ENCODE results near the gene RAD54L.

- TF ChIP-seq EP300 (IDR thresholded peaks at IDR 0.05) (no peak), CTCF (IDR thresholded peaks at IDR 0.05) (no peak), POLR2AphosphoS5 (IDR thresholded peaks at IDR 0.05) (no peak)
Observed at GRCh38 chr1:46288485-46289133, 41.0 kb downstream of the RAD54L start.

All from esophagus muscularis mucosa (tissue), 4 donors.